GM18861 (cell line): Measurements from ENCODE around the gene COG2.
"Not testable (repeated sequence)": the region's sequence is repeated elsewhere in the genome, so short reads cannot be mapped to it uniquely, and the experiment has no call there.

Experiments
- ATAC-seq: cut with Tn5 transposase; IDR thresholded peaks from one replicate; pipeline ENCODE4 v1.9.1; 2021; ENCODE audit not compliant: unreplicated experiment

The COG2 gene

DNA sequence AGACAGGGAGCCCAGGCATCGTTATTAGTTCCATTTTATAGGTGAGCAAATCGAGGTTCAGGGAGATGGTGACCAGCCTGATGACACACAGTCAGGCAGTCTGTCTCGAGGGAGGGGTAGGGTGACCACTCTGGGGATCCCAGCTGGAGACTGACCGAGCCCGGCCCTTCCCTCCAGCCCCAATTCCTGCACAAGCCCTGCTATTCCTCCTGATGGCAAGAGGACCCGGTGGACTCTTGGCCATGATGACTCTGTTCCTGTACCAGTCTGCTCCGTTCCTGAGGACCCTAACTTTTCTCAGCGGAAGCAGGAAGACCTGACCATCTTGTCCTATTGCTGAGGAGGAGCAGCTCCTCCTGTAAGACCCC lies 71.2 kb downstream of the COG2 start:
- no peak for ATAC-seq

DNA sequence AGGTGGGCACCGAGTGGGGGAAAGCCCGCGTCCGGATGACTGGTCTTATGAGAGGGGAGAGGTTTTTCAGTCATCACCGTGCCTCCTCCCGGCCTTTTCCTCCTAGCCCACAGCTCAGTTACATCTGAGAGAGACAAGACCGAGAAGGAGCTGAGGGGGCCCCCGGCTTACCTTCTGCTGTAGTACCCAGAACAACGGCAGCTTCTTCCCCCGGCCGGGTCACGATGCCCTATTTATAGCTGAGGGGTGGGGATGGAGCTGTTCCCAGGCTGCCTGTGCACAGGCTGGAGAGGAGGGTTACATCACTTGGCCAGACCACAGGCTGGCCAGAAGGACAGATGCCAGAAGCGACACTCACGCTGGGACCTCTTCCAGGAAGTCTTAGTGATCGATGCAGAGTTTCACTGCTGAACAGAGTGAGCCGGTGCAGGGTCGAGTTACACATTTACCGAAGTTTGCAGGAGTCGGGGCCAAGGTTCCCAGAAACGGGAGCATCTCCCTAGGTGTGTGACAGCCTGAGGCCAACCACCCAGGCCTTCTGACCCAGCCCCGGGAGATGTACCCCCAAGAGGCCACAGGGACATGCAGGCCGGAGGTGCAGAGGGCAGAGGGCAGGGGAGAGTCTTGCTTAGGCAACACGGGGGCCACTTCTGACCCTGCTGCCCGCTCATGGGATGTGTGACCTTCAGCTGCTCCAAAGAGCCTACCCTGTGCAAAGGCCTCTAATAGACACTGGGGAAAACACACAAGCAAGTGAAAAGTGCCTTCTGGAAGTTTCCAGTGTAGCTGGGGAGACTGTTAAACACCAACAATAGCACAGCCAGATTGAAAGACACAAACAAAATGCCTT lies 71.9 kb downstream of the COG2 start, which contains the start of gene AGT:
Gene AGT (minus strand): TSS at position 208 of the 850 bp plus-strand sequence. CDS start 3,299 bp downstream, outside the sequence.
- no peak for ATAC-seq

GRCh38 chr1:230715510-230715909 lies 73.2 kb downstream of the COG2 start:
- no peak for ATAC-seq

GRCh38 chr1:230716453-230716852 lies 74.2 kb downstream of the COG2 start:
- ATAC-seq: not testable (repeated sequence)

DNA sequence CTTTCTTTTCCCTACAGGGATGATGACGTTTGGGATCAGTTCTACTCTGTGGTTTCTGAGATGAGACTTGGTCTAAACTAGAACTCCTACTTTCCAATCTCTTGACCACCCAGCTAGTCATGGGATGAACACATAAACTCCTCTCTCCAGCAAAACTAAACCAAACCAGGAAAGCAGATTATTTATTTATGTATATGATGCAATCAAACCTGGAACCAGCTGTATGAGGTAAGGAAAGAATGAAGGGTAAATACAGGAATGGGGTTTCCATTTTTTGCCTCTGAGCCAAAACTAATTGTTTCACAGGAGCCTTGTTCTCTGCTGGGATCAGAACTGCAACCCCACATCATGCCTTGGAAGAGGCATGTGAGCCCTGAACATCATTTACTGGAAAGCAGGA lies 75.0 kb downstream of the COG2 start:
- no peak for ATAC-seq

DNA sequence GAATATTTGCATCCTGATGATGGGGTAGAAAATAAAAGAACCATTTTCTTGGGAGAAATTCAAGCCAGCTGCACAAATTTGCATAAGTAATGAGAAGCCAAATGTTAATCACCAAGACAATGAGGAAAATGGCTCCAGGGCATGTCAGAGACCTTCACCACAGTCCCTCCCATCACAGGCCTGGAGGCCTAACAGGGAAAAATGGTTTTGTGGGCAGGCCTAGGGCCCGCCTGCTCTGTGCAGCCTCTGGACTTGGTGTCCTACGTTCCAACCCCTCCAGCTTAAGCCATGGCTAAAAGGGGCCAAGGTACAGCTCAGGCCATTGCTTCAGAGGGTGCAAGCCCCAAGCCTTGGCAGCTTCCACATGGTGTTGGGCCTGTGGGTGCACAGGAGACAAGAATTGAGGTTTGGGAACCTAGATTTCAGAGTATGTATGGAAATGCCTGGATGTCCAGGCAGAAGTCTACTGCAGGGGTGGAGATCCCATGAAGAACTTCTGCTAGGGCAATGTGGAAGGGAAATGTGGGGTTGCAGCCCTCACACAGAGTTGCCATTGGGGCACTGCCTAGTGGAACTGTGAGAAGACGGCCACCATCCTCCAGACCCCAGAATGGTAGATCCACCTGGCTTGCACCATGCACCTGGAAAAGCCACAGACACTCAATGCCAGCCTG lies 79.7 kb downstream of the COG2 start:
- ATAC-seq: not testable (repeated sequence)

- no peak for ATAC-seq
These were observed 83.2 kb downstream of the COG2 start for GRCh38 chr1:230725256-230726012.

- no peak for ATAC-seq
These were observed 86.6 kb downstream of the COG2 start for GRCh38 chr1:230728710-230729392.

- ATAC-seq: no peak
These were observed 88.7 kb downstream of the COG2 start for GRCh38 chr1:230730977-230731376.

DNA sequence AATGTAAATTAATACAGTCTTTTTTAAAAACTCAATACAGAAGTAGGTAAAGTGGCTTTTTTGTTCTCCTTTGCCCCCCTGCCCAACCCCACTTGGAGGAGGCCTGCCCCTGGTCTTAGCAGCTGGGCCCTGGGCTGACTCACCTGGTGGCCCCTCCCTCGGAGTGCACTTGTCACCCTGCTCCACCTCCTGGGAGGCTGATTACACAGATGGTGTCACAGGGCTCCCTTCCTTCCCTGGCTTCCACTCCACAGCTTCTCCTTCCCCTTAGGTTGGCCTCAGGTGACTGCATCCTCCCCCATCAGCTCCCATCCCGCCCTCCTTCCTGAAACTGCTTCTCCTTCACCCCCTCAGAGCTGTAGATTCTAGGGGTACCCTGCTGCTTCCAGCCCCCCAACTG lies 93.2 kb downstream of the COG2 start:
- ATAC-seq: no peak

GRCh38 chr1:230737622-230738262 lies 95.5 kb downstream of the COG2 start:
- no peak for ATAC-seq

- no peak for ATAC-seq
These were observed 97.4 kb downstream of the COG2 start for GRCh38 chr1:230739564-230740290.
